HG02973 (cell line): Measurements from ENCODE around the gene FKBP9.
A peak's percentile ranks its signal among the peaks of the same experiment; 100 is the strongest.
"Not testable (repeated sequence)": the region's sequence is repeated elsewhere in the genome, so short reads cannot be mapped to it uniquely, and the experiment has no call there.

ENCODE experiments used
- ATAC-seq: cut with Tn5 transposase; IDR thresholded peaks from one replicate; pipeline ENCODE4 v1.9.1; 2021; ENCODE audit warnings: moderate library complexity; ENCODE audit not compliant: unreplicated experiment

FKBP9 gene

GRCh38 chr7:33003111-33003510 lies 45.9 kb downstream of the FKBP9 start:
- ATAC-seq = not testable (repeated sequence)

GRCh38 chr7:33004104-33004616 lies 46.9 kb downstream of the FKBP9 start:
- not testable (repeated sequence) for ATAC-seq

- not testable (repeated sequence) for ATAC-seq
Measured at GRCh38 chr7:33005193-33005592, 48.0 kb downstream of the FKBP9 start.

GRCh38 chr7:33005690-33006089 lies 48.5 kb downstream of the FKBP9 start:
- not testable (repeated sequence) for ATAC-seq

- ATAC-seq = no peak
Measured at GRCh38 chr7:33009734-33010133, 52.5 kb downstream of the FKBP9 start.

GRCh38 chr7:33012364-33012763 lies 55.1 kb downstream of the FKBP9 start:
- no peak for ATAC-seq

GRCh38 chr7:33024189-33024757 lies 67.0 kb downstream of the FKBP9 start:
- no peak for ATAC-seq

- ATAC-seq = no peak
Measured at GRCh38 chr7:33035776-33036175, 78.5 kb downstream of the FKBP9 start.

GRCh38 chr7:33038639-33039038 lies 81.4 kb downstream of the FKBP9 start:
- ATAC-seq = no peak

GRCh38 chr7:33039257-33039902 lies 82.1 kb downstream of the FKBP9 start:
- ATAC-seq = peak; percentile 36

- no peak for ATAC-seq
Measured at GRCh38 chr7:33039903-33040292, 82.7 kb downstream of the FKBP9 start.

GRCh38 chr7:33040803-33041516 lies 83.7 kb downstream of the FKBP9 start:
- peak; percentile 94 for ATAC-seq

- no peak for ATAC-seq
Measured at GRCh38 chr7:33041631-33042428, 84.6 kb downstream of the FKBP9 start.

- no peak for ATAC-seq
Measured at GRCh38 chr7:33043501-33044400, 86.5 kb downstream of the FKBP9 start.

- no peak for ATAC-seq
Measured at GRCh38 chr7:33044401-33044718, 87.1 kb downstream of the FKBP9 start.

GRCh38 chr7:33044986-33045385 lies 87.7 kb downstream of the FKBP9 start:
- peak; percentile 46 for ATAC-seq

GRCh38 chr7:33048257-33048656 lies 91.0 kb downstream of the FKBP9 start:
- ATAC-seq = no peak

- ATAC-seq = no peak
Measured at GRCh38 chr7:33048704-33049103, 91.5 kb downstream of the FKBP9 start.

- peak; percentile 50 for ATAC-seq
Measured at GRCh38 chr7:33050535-33051318, 93.5 kb downstream of the FKBP9 start.

- ATAC-seq = no peak
Measured at GRCh38 chr7:33053721-33054120, 96.5 kb downstream of the FKBP9 start.
